DND-41 (cell line): ENCODE results near the gene DNPEP.

Experiments
- ATAC-seq: fragments of 200-7000 bp; cut with Tn5 transposase; 3 replicates; pipeline ENCODE4 v1.9.1; 2021; ENCODE audit warnings: low read depth; ENCODE audit not compliant: insufficient read depth
- DNase-seq: peaks from one replicate; pipeline ENCODE4 v3.0.0-alpha.2; 2020
- H2AFZ ChIP-seq: 2 replicates; pipeline ENCODE4 v1.6.0; 2012; ENCODE audit warnings: low read depth, low read length
- H3K27ac ChIP-seq: 2 replicates; pipeline ENCODE4 v1.5.1; 2012; ENCODE audit warnings: low read length, inconsistent platforms
- H3K27me3 ChIP-seq: fragments of 200-600 bp; sonication (generic); 2 replicates; pipeline ENCODE4 v1.6.0; 2012; ENCODE audit warnings: low read length, mild to moderate bottlenecking, inconsistent platforms; ENCODE audit not compliant: insufficient read depth, poor library complexity
- H3K36me3 ChIP-seq: 2 replicates; pipeline ENCODE4 v1.5.1; 2012; ENCODE audit warnings: low read length, inconsistent platforms; ENCODE audit not compliant: insufficient read depth
- H3K4me1 ChIP-seq: 2 replicates; pipeline ENCODE4 v1.5.1; 2012; ENCODE audit warnings: mild to moderate bottlenecking, low read length; ENCODE audit not compliant: insufficient read depth
- H3K4me2 ChIP-seq: 2 replicates; pipeline ENCODE4 v1.6.0; 2012; ENCODE audit warnings: mild to moderate bottlenecking, moderate library complexity, low read length, inconsistent platforms; ENCODE audit not compliant: insufficient read depth
- H3K4me3 ChIP-seq, 2 experiments: fragments of 200-600 bp in 1 of 2; shearing (Covaris generic) in 1 of 2; 2 replicates each; pipeline ENCODE4 v1.5.1; 2012 to 2016; ENCODE audit warnings: inconsistent platforms in 2 of 2, low read length in 2 of 2, mild to moderate bottlenecking in 2 of 2, low read depth in 1 of 2, moderate library complexity in 1 of 2
- H3K79me2 ChIP-seq: 2 replicates; pipeline ENCODE4 v1.6.0; 2012; ENCODE audit warnings: low read length, inconsistent platforms; ENCODE audit not compliant: insufficient read depth
- H3K9ac ChIP-seq: 2 replicates; pipeline ENCODE4 v1.6.0; 2012; ENCODE audit warnings: low read depth, mild to moderate bottlenecking, inconsistent platforms, low read length, moderate library complexity
- H3K9me3 ChIP-seq: 2 replicates; pipeline ENCODE4 v1.5.1; 2012; ENCODE audit warnings: low read length, moderate library complexity, mild to moderate bottlenecking, inconsistent platforms; ENCODE audit not compliant: insufficient read depth, severe bottlenecking
- H4K20me1 ChIP-seq: 2 replicates; pipeline ENCODE4 v1.6.0; 2012; ENCODE audit warnings: low read length; ENCODE audit not compliant: insufficient read depth
- CTCF ChIP-seq: IDR thresholded peaks from 2 replicates; pipeline ENCODE4 v1.5.1; 2012; ENCODE audit warnings: borderline replicate concordance, low read length, moderate library complexity, mild to moderate bottlenecking; ENCODE audit not compliant: poor library complexity, severe bottlenecking; ENCODE audit errors: extremely low read depth
- EZH2 ChIP-seq: IDR thresholded peaks from 3 replicates; pipeline ENCODE4 v1.6.1; 2012; ENCODE audit warnings: borderline replicate concordance, low read depth, mild to moderate bottlenecking, moderate library complexity, low read length, inconsistent platforms; ENCODE audit not compliant: severe bottlenecking

Gene DNPEP

GRCh38 chr2:219335373-219335786 lies 52.3 kb downstream of the DNPEP start:
- TF ChIP-seq EZH2 (no peak), CTCF (no peak)
- no peak for ATAC-seq

GRCh38 chr2:219334076-219334475 lies 53.6 kb downstream of the DNPEP start:
- H3K27me3 ChIP-seq: peaks cover 3% of the 10 kb centered on the region
- H3K4me1 ChIP-seq: no peaks in the 10 kb centered on the region
- H3K9ac ChIP-seq: no peak overlapping the region
- no peaks in the 10 kb centered on the region for H4K20me1 ChIP-seq
- no peak overlapping the region for H3K4me2 ChIP-seq
- TF ChIP-seq EZH2 (no peak), CTCF (no peak)
- no peaks in the 10 kb centered on the region for H3K79me2 ChIP-seq
- H3K9me3 ChIP-seq: no peaks in the 10 kb centered on the region
- no peak overlapping the region for H3K4me3 ChIP-seq
- no peak for DNase-seq
- no peaks in the 10 kb centered on the region for H3K36me3 ChIP-seq
- no peak overlapping the region for H3K27ac ChIP-seq
- ATAC-seq: no peak
- no peak overlapping the region for H2AFZ ChIP-seq

More at GRCh38 chr2:219335373-219335786, 52.3 kb downstream of the DNPEP start:
- Histone ChIP-seq H3K4me1 (no peaks in the 10 kb centered on the region), H3K9ac (no peak overlapping the region), H4K20me1 (no peaks in the 10 kb centered on the region), H3K36me3 (no peaks in the 10 kb centered on the region), H3K27ac (no peak overlapping the region), H3K27me3 (no peaks in the 10 kb centered on the region), H2AFZ (no peak overlapping the region), H3K4me2 (no peak overlapping the region), H3K9me3 (no peaks in the 10 kb centered on the region), H3K79me2 (no peaks in the 10 kb centered on the region), H3K4me3 (no peak overlapping the region)
- DNase-seq: no peak

- no peak within 1 kb of the TSS for H3K27ac ChIP-seq
- no peaks in the 10 kb centered on the region for H4K20me1 ChIP-seq
- H3K4me3 ChIP-seq: no peak within 1 kb of the TSS
- H3K36me3 ChIP-seq: no peaks in the 10 kb centered on the region
- no peak for ATAC-seq
- no peaks in the 10 kb centered on the region for H3K9me3 ChIP-seq
- no peak for DNase-seq
- H3K9ac ChIP-seq: no peak within 1 kb of the TSS
- H2AFZ ChIP-seq: no peak within 1 kb of the TSS
- no peaks in the 10 kb centered on the region for H3K4me1 ChIP-seq
- H3K4me2 ChIP-seq: no peak within 1 kb of the TSS
- TF ChIP-seq CTCF (no peak), EZH2 (no peak)
- peaks cover 3% of the 10 kb centered on the region for H3K27me3 ChIP-seq
- no peaks in the 10 kb centered on the region for H3K79me2 ChIP-seq
Observed at GRCh38 chr2:219332542-219332941, 55.2 kb downstream of the DNPEP start, which contains the start of gene RESP18. Gene RESP18 (minus strand): TSS chr2:219332744.
